Measurements from ENCODE around the gene SRP9. TPM values are rescaled to one million over a fixed set of nuclear protein-coding genes. Genes with fewer than 3 reads are reported as not detected.

Gene SRP9
- total RNA-seq, 1 donor from 2014 or later: 208 TPM

Small RNAs within 50 kb of the gene (small RNA-seq; reads per million reads assigned to genes)
- not detected for gene RNU6-1304P (ENCODE audit: low replicate concordance)

Other genes starting within 250 kb of the SRP9 start
- 51.3 TPM for gene ENAH, start 124.7 kb upstream of the SRP9 start, total RNA-seq
- gene EPHX1, start 32.3 kb downstream of the SRP9 start, total RNA-seq: 34.0 TPM
- gene TMEM63A, start 104.6 kb downstream of the SRP9 start, total RNA-seq: 43.8 TPM
- 0.30 TPM for gene LEFTY1, start 111.3 kb downstream of the SRP9 start, total RNA-seq
- 22.8 TPM for gene PYCR2, start 146.4 kb downstream of the SRP9 start, total RNA-seq
- 6.7 TPM for gene LEFTY2, start 163.4 kb downstream of the SRP9 start, total RNA-seq
- 35.0 TPM for gene SDE2, start 221.5 kb downstream of the SRP9 start, total RNA-seq